IMR-90 (cell line): ENCODE data around the gene GSTA4. TPM values are rescaled to one million over a fixed set of nuclear protein-coding genes. Genes with fewer than 3 reads are reported as not detected.

ENCODE experiments used
- ATAC-seq: fragments of 200-7000 bp; cut with Tn5 transposase; 2 replicates; pipeline ENCODE4 v1.9.1; 2020; ENCODE audit warnings: low read depth, mild to moderate bottlenecking, moderate library complexity
- BruUV-seq: library from RNA; stranded (reverse); fragments of 400-500 nt; replicated peaks from 2 replicates; lab custom pipeline; 2021; lab: Mats Ljungman, UMichigan
- CTCF ChIA-PET: fragments of 300-600 bp; formaldehyde crosslinking; extraction: SDS; loops from one replicate; lab custom pipeline; 2021; ENCODE audit warnings: antibody characterized with exemption; lab: Yijun Ruan, JAX
- POLR2A ChIA-PET: fragments of 300-600 bp; sonication (Branson Sonifier 250); formaldehyde crosslinking; loops from one replicate; lab custom pipeline; 2022; ENCODE audit warnings: antibody characterized with exemption; ENCODE audit not compliant: unreplicated experiment; lab: Charles Lee
- DNase-seq: peaks from one replicate; pipeline ENCODE4 v3.0.0; 2013
- H2AFZ ChIP-seq: replicated peaks from 2 replicates; pipeline ENCODE3; 2013; ENCODE audit warnings: low read length, mild to moderate bottlenecking; ENCODE audit not compliant: poor library complexity
- H2AK5ac ChIP-seq: 2 replicates; pipeline ENCODE4 v1.6.1; 2013; ENCODE audit warnings: low read depth, low read length, inconsistent platforms
- H2AK9ac ChIP-seq: replicated peaks from 2 replicates; pipeline ENCODE3; 2013; ENCODE audit warnings: mild to moderate bottlenecking, low read depth, low read length, moderate library complexity; ENCODE audit not compliant: poor library complexity
- H2BK120ac ChIP-seq: 2 replicates; pipeline ENCODE4 v1.6.1; 2013; ENCODE audit warnings: low read depth, low read length, inconsistent platforms
- H2BK15ac ChIP-seq: 3 replicates; pipeline ENCODE4 v1.6.1; 2013; ENCODE audit warnings: low read depth, low read length, inconsistent platforms
- H2BK20ac ChIP-seq: 2 replicates; pipeline ENCODE4 v1.6.1; 2013; ENCODE audit warnings: low read depth, mild to moderate bottlenecking, inconsistent platforms, low read length, moderate library complexity
- H2BK5ac ChIP-seq: 2 replicates; pipeline ENCODE4 v1.6.1; 2013; ENCODE audit warnings: mild to moderate bottlenecking, low read depth, low read length, inconsistent platforms; ENCODE audit not compliant: poor library complexity, severe bottlenecking
- H3K14ac ChIP-seq: replicated peaks from 2 replicates; pipeline ENCODE4 v1.6.1; 2013; ENCODE audit warnings: low read depth, low read length, inconsistent platforms
- H3K18ac ChIP-seq: 2 replicates; pipeline ENCODE4 v1.6.1; 2013; ENCODE audit warnings: low read depth, low read length, control low read depth
- H3K23ac ChIP-seq: 2 replicates; pipeline ENCODE4 v1.6.1; 2013; ENCODE audit warnings: low read depth, low read length, inconsistent platforms
- H3K27ac ChIP-seq: 2 replicates; pipeline ENCODE4 v1.5.1; 2013; ENCODE audit warnings: mild to moderate bottlenecking, control low read depth, low read length; ENCODE audit not compliant: insufficient read depth
- H3K27me3 ChIP-seq: 2 replicates; pipeline ENCODE4 v1.6.1; 2013; ENCODE audit warnings: low read length; ENCODE audit not compliant: control insufficient read depth, insufficient read depth
- H3K36me3 ChIP-seq: 2 replicates; pipeline ENCODE4 v1.6.1; 2013; ENCODE audit warnings: low read length, mixed read lengths; ENCODE audit not compliant: control insufficient read depth, insufficient read depth
- H3K4ac ChIP-seq: 2 replicates; pipeline ENCODE4 v1.6.1; 2013; ENCODE audit warnings: low read depth, low read length, inconsistent platforms
- H3K4me1 ChIP-seq: 2 replicates; pipeline ENCODE4 v1.6.1; 2013; ENCODE audit warnings: low read length, mixed read lengths; ENCODE audit not compliant: control insufficient read depth, insufficient read depth
- H3K4me2 ChIP-seq: 2 replicates; pipeline ENCODE4 v1.6.1; 2013; ENCODE audit warnings: low read depth, mild to moderate bottlenecking, control low read depth, low read length, moderate library complexity
- H3K4me3 ChIP-seq: 2 replicates; pipeline ENCODE4 v1.5.1; 2013; ENCODE audit warnings: low read depth, mild to moderate bottlenecking, control low read depth, low read length, moderate library complexity; ENCODE audit not compliant: insufficient read depth
- H3K56ac ChIP-seq: 2 replicates; pipeline ENCODE4 v1.6.1; 2013; ENCODE audit warnings: low read length, inconsistent platforms; ENCODE audit not compliant: insufficient read depth; ENCODE audit errors: extremely low read depth
- H3K79me1 ChIP-seq, 2 experiments: 2 replicates each; pipeline ENCODE4 v1.6.1; 2013; ENCODE audit warnings: low read length in 2 of 2, inconsistent platforms in 1 of 2, low read depth in 1 of 2
- H3K9ac ChIP-seq: 2 replicates; pipeline ENCODE4 v1.6.1; 2013; ENCODE audit warnings: low read depth, low read length, control low read depth
- H3K9me1 ChIP-seq: 2 replicates; pipeline ENCODE4 v1.6.1; 2013; ENCODE audit warnings: low read length, inconsistent platforms; ENCODE audit not compliant: insufficient read depth
- H3K9me3 ChIP-seq: 2 replicates; pipeline ENCODE4 v1.6.1; 2013; ENCODE audit warnings: low read length; ENCODE audit not compliant: control insufficient read depth, insufficient read depth
- H4K20me1 ChIP-seq: 2 replicates; pipeline ENCODE4 v1.6.1; 2013; ENCODE audit warnings: low read length, inconsistent platforms; ENCODE audit not compliant: insufficient read depth
- H4K5ac ChIP-seq: 2 replicates; pipeline ENCODE4 v1.6.1; 2013; ENCODE audit warnings: mild to moderate bottlenecking, low read depth, low read length, control low read depth
- H4K8ac ChIP-seq, 2 experiments: 2 replicates each; pipeline ENCODE4 v1.6.1; 2013; ENCODE audit warnings: low read depth in 2 of 2, low read length in 2 of 2, control low read depth in 1 of 2, inconsistent platforms in 1 of 2
- H4K91ac ChIP-seq: 2 replicates; pipeline ENCODE4 v1.6.1; 2013; ENCODE audit warnings: low read depth, low read length, inconsistent platforms; ENCODE audit not compliant: insufficient read depth
- FOS ChIP-seq: fragments of 150-350 bp; IDR thresholded peaks from 2 replicates; pipeline ENCODE4 v1.6.1; 2016; ENCODE audit warnings: low read depth, low read length
- MXI1 ChIP-seq: IDR thresholded peaks from 2 replicates; pipeline ENCODE4 v1.6.1; 2012; ENCODE audit warnings: low read depth, mild to moderate bottlenecking, low read length, moderate library complexity, borderline replicate concordance
- WGBS, 2 experiments: methylation state at CpG; one replicate each; pipeline versions ENCODE4 v1.1.5 to v1.1.7; 2013; ENCODE audit warnings: missing lambda C conversion rate in 2 of 2; ENCODE audit not compliant: insufficient read length in 1 of 2; ENCODE audit errors: extremely low coverage in 2 of 2; 5-methylcytosine and 5-hydroxymethylcytosine counted together
- dilution Hi-C: fragments of 300-500 bp; cut with HindIII; formaldehyde crosslinking; loops from one replicate; pipeline ENCODE4 v1.14.3; 2018; ENCODE audit warnings: low sequenced_read_pairs; ENCODE audit not compliant: unreplicated experiment
- in situ Hi-C: fragments of 300-500 bp; cut with MboI; formaldehyde crosslinking; loops from 3 replicates; pipeline ENCODE4 v1.14.3; 2019; ENCODE audit warnings: low sequenced_read_pairs, inconsistent platforms, mixed read lengths
- intact Hi-C: fragments of 100-400 bp; cut with micrococcal nuclease; formaldehyde crosslinking; loops from 2 replicates; pipeline ENCODE4 v1.10.0; 2022
- polyA plus RNA-seq, 3 experiments: library from polyadenylated mRNA; depleted of rRNA; stranded (reverse); fragments of >200 nt; gene quantifications; 2 replicates each; pipeline ENCODE4 v1.2.3, GENCODE V29; 2012; ENCODE audit warnings: low replicate concordance in 1 of 3
- total RNA-seq: library from RNA; depleted of rRNA; stranded (reverse); fragments of >200 nt; gene quantifications from 2 replicates; pipeline ENCODE4 v1.2.3, GENCODE V29; 2012

GSTA4 gene
- total and polyA plus RNA-seq, 2 of the 4 experiments (the other 2 are of a cell fraction): 26.9 to 35.6 TPM

GRCh38 chr6:53041356-53041755, 46.3 kb upstream of the GSTA4 start:
- in situ Hi-C loops: no loop called here
- peak overlapping the region; percentile 94 for H3K23ac ChIP-seq
- peaks cover 21% of the 10 kb centered on the region; the same call in 1 of the 2 replicates for H3K36me3 ChIP-seq
- no peaks in the 10 kb centered on the region for H3K27me3 ChIP-seq
- dilution Hi-C loops: no loop called here
- H2AFZ ChIP-seq: peak overlapping the region; percentile 56
- H3K27ac ChIP-seq: peak overlapping the region; percentile 97
- no peaks in the 10 kb centered on the region for H3K9me3 ChIP-seq
- ChIA-PET POLR2A (no interaction called here), CTCF (interaction anchor here (0.6 kb wide), 1 partner anchor 1809 kb away, joined by 5 read pairs; no protein-coding TSS in a partner anchor)
- H3K4me3 ChIP-seq: no peak overlapping the region
- H3K14ac ChIP-seq: peak overlapping the region; percentile 97
- H3K4me2 ChIP-seq: peak overlapping the region; percentile 81
- peak overlapping the region; percentile 99 for H2AK5ac ChIP-seq
- ATAC-seq: peak; percentile 46; the same call in 1 of the 2 replicates
- H2BK120ac ChIP-seq: peak overlapping the region; percentile 99
- peak overlapping the region; percentile 84 for H3K18ac ChIP-seq
- peaks cover 6% of the 10 kb centered on the region for H3K9me1 ChIP-seq
- H2BK20ac ChIP-seq: peak overlapping the region; percentile 99
- H4K5ac ChIP-seq: peak overlapping the region; percentile 72
- peaks cover 9 to 34% of the 10 kb centered on the region in 2 experiments; a peak in 3 of 4 replicates for H3K79me1 ChIP-seq
- H3K9ac ChIP-seq: peak overlapping the region; percentile 65
- peak overlapping the region; percentile 99 for H3K4ac ChIP-seq
- intact Hi-C loops: no loop called here
- peak; percentile 74 for DNase-seq
- H3K4me1 ChIP-seq: peaks cover 19% of the 10 kb centered on the region
- H4K91ac ChIP-seq: peak overlapping the region; percentile 99
- peak overlapping the region; percentile 99 for H2BK5ac ChIP-seq
- H2AK9ac ChIP-seq: peak overlapping the region; percentile 88
- H4K8ac ChIP-seq: peak overlapping the region; percentile 75 to 93
- peak overlapping the region; percentile 78; the same call in 1 of the 2 replicates for H3K56ac ChIP-seq
- 0 out of 2 replicates have a peak, but pooled peaks cover under 1% of the 10 kb centered on the region for H4K20me1 ChIP-seq
- H2BK15ac ChIP-seq: peak overlapping the region; percentile 99; the same call in 2 of the 3 replicates
- BruUV-seq: no TSS peak
- no CpG with 5 or more reads among the region's 4 CpGs for WGBS, 2 experiments
- no peak for TF ChIP-seq MXI1
- TF ChIP-seq FOS: no peak
